ENCODE results near the gene PGRMC1. TPM values are rescaled to one million over a fixed set of nuclear protein-coding genes. Genes with fewer than 3 reads are reported as not detected.

The PGRMC1 gene
- total RNA-seq, 5 donors from 2014 or later (not counting 1 experiment from before 2014, with no cell fraction given), result 11.7 to 15.8 (median 13.4) TPM

GRCh38 chrX:119228512-119229252 is 7.4 kb upstream of the PGRMC1 start:
- Histone ChIP-seq H3K4me1 (ENCODE audit: control insufficient read depth in 1 of 2, extremely low read depth in 1 of 2, insufficient read depth in 2 of 2, low read length in 2 of 2) (no peaks in the 10 kb centered on the region), H3K9me3 (no peaks in the 10 kb centered on the region), H3K36me3 (ENCODE audit: control insufficient read depth in 2 of 2, extremely low read depth in 1 of 2, insufficient read depth in 1 of 2, low read length in 1 of 2) (no peaks in the 10 kb centered on the region), H3K4me3 (ENCODE audit: control insufficient read depth in 1 of 2, extremely low read depth in 1 of 2, low read length in 1 of 2) (no peak overlapping the region), H3K27me3 (replicated peaks in 1 of 2; ENCODE audit: control insufficient read depth in 2 of 2, extremely low read depth in 1 of 2, insufficient read depth in 2 of 2, low read length in 1 of 2) (no peaks in the 10 kb centered on the region), H3K27ac (ENCODE audit: low read length) (no peak overlapping the region)
- Mint-ChIP-seq H3K36me3 (no peaks in the 10 kb centered on the region), H3K27ac (no peak overlapping the region), H3K4me1 (no peaks in the 10 kb centered on the region), H3K27me3 (peaks cover 25 to 39% of the 10 kb centered on the region in 2 donors), H3K4me3 (no peak overlapping the region), H3K9me3 (no peaks in the 10 kb centered on the region)
- ChIA-PET POLR2A (no interaction called here), CTCF (no interaction called here)
- no peak for DNase-seq
- no CpG with 5 or more reads among the region's 6 CpGs for WGBS (ENCODE audit: insufficient coverage)
- no peak for ATAC-seq (replicated peaks in 1 of 4)

GRCh38 chrX:119229253-119229615 is 6.9 kb upstream of the PGRMC1 start:
- no peak overlapping the region for H3K27ac ChIP-seq (ENCODE audit: low read length)
- H3K4me3 ChIP-seq (ENCODE audit: control insufficient read depth in 1 of 2, extremely low read depth in 1 of 2, low read length in 1 of 2), result no peak overlapping the region
- no peak overlapping the region for H3K4me3 Mint-ChIP-seq
- no peaks in the 10 kb centered on the region for H3K9me3 ChIP-seq
- DNase-seq (no peak), ATAC-seq (replicated peaks in 1 of 4) (no peak)
- ChIA-PET CTCF (no interaction called here), POLR2A (no interaction called here)
- no peak overlapping the region for H3K27ac Mint-ChIP-seq
- no peaks in the 10 kb centered on the region for H3K4me1 ChIP-seq (ENCODE audit: control insufficient read depth in 1 of 2, extremely low read depth in 1 of 2, insufficient read depth in 2 of 2, low read length in 2 of 2)
- no peaks in the 10 kb centered on the region for H3K4me1 Mint-ChIP-seq
- H3K27me3 ChIP-seq (replicated peaks in 1 of 2; ENCODE audit: control insufficient read depth in 2 of 2, extremely low read depth in 1 of 2, insufficient read depth in 2 of 2, low read length in 1 of 2), result no peaks in the 10 kb centered on the region
- H3K36me3 Mint-ChIP-seq, result no peaks in the 10 kb centered on the region
- peaks cover 23 to 39% of the 10 kb centered on the region in 2 donors for H3K27me3 Mint-ChIP-seq
- no peaks in the 10 kb centered on the region for H3K9me3 Mint-ChIP-seq
- no peaks in the 10 kb centered on the region for H3K36me3 ChIP-seq (ENCODE audit: control insufficient read depth in 2 of 2, extremely low read depth in 1 of 2, insufficient read depth in 1 of 2, low read length in 1 of 2)

- Histone ChIP-seq H3K4me1 (ENCODE audit: control insufficient read depth in 1 of 2, extremely low read depth in 1 of 2, insufficient read depth in 2 of 2, low read length in 2 of 2) (peaks cover 0 to 7% of the 10 kb centered on the region in 2 experiments), H3K27ac (ENCODE audit: low read length) (no peak overlapping the region), H3K9me3 (no peaks in the 10 kb centered on the region), H3K4me3 (ENCODE audit: control insufficient read depth in 1 of 2, extremely low read depth in 1 of 2, low read length in 1 of 2) (no peak overlapping the region), H3K27me3 (replicated peaks in 1 of 2; ENCODE audit: control insufficient read depth in 2 of 2, extremely low read depth in 1 of 2, insufficient read depth in 2 of 2, low read length in 1 of 2) (peaks cover 0 to 6% of the 10 kb centered on the region in 2 experiments), H3K36me3 (ENCODE audit: control insufficient read depth in 2 of 2, extremely low read depth in 1 of 2, insufficient read depth in 1 of 2, low read length in 1 of 2) (no peaks in the 10 kb centered on the region)
- ChIA-PET CTCF (no interaction called here), POLR2A (interaction anchor here in 1 of 2 donors (0.7 kb wide), 1 partner anchor 709 kb away, joined by 5 read pairs; no protein-coding TSS in a partner anchor)
- ATAC-seq (replicated peaks in 1 of 4), result no peak
- DNase-seq, result no peak
- peaks cover 20 to 33% of the 10 kb centered on the region in 2 donors for H3K27me3 Mint-ChIP-seq
- H3K4me1 Mint-ChIP-seq, result peaks cover 2 to 6% (median 4%) of the 10 kb centered on the region in 3 donors
- no peak overlapping the region for H3K27ac Mint-ChIP-seq
- no peaks in the 10 kb centered on the region for H3K36me3 Mint-ChIP-seq
- H3K9me3 Mint-ChIP-seq, result no peaks in the 10 kb centered on the region
- H3K4me3 Mint-ChIP-seq, result no peak overlapping the region
- no CpG with 5 or more reads among the region's 2 CpGs for WGBS (ENCODE audit: insufficient coverage)
These were observed 5.2 kb upstream of the PGRMC1 start for GRCh38 chrX:119230850-119231249.

GRCh38 chrX:119231936-119232445 is 4.1 kb upstream of the PGRMC1 start:
- H3K4me1 Mint-ChIP-seq, result peaks cover 2 to 7% (median 4%) of the 10 kb centered on the region in 3 donors
- Histone ChIP-seq H3K27me3 (replicated peaks in 1 of 2; ENCODE audit: control insufficient read depth in 2 of 2, extremely low read depth in 1 of 2, insufficient read depth in 2 of 2, low read length in 1 of 2) (peaks cover 0 to 7% of the 10 kb centered on the region in 2 experiments), H3K36me3 (ENCODE audit: control insufficient read depth in 2 of 2, extremely low read depth in 1 of 2, insufficient read depth in 1 of 2, low read length in 1 of 2) (no peaks in the 10 kb centered on the region), H3K9me3 (no peaks in the 10 kb centered on the region), H3K4me3 (ENCODE audit: control insufficient read depth in 1 of 2, extremely low read depth in 1 of 2, low read length in 1 of 2) (no peak overlapping the region), H3K27ac (ENCODE audit: low read length) (no peak overlapping the region), H3K4me1 (ENCODE audit: control insufficient read depth in 1 of 2, extremely low read depth in 1 of 2, insufficient read depth in 2 of 2, low read length in 2 of 2) (peaks cover 0 to 7% of the 10 kb centered on the region in 2 experiments)
- POLR2A ChIA-PET, result no interaction called here
- H3K9me3 Mint-ChIP-seq, result no peaks in the 10 kb centered on the region
- no peak for DNase-seq
- no peak overlapping the region for H3K27ac Mint-ChIP-seq
- WGBS (ENCODE audit: insufficient coverage), result no CpG with 5 or more reads among the region's 1 CpG
- peaks cover 16 to 24% of the 10 kb centered on the region in 2 donors for H3K27me3 Mint-ChIP-seq
- CTCF ChIA-PET, result no interaction called here
- no peaks in the 10 kb centered on the region for H3K36me3 Mint-ChIP-seq
- H3K4me3 Mint-ChIP-seq, result no peak overlapping the region
- ATAC-seq (replicated peaks in 1 of 4), result no peak

- peak overlapping the region; percentile 80 to 89 (median 82) for H3K4me3 Mint-ChIP-seq
- H3K27me3 Mint-ChIP-seq, result peaks cover 0 to 3% of the 10 kb centered on the region in 2 donors
- ATAC-seq (replicated peaks in 1 of 4), result no peak
- H3K9me3 Mint-ChIP-seq, result no peaks in the 10 kb centered on the region
- H3K4me1 Mint-ChIP-seq, result peaks cover 24 to 30% (median 24%) of the 10 kb centered on the region in 3 donors
- H3K27ac Mint-ChIP-seq, result no peak overlapping the region
- no peak overlapping the region for H3K4me3 ChIP-seq (ENCODE audit: control insufficient read depth in 1 of 2, extremely low read depth in 1 of 2, low read length in 1 of 2)
- no peaks in the 10 kb centered on the region for H3K9me3 ChIP-seq
- no peak for DNase-seq
- H3K27me3 ChIP-seq (replicated peaks in 1 of 2; ENCODE audit: control insufficient read depth in 2 of 2, extremely low read depth in 1 of 2, insufficient read depth in 2 of 2, low read length in 1 of 2), result peaks cover 0 to 7% of the 10 kb centered on the region in 2 experiments
- no peak overlapping the region for H3K27ac ChIP-seq (ENCODE audit: low read length)
- 83% methylated on average over 2 of the region's 8 CpGs for WGBS (ENCODE audit: insufficient coverage)
- ChIA-PET POLR2A (no interaction called here), CTCF (no interaction called here)
- peaks cover 5 to 18% of the 10 kb centered on the region in 2 experiments for H3K4me1 ChIP-seq (ENCODE audit: control insufficient read depth in 1 of 2, extremely low read depth in 1 of 2, insufficient read depth in 2 of 2, low read length in 2 of 2)
- no peaks in the 10 kb centered on the region for H3K36me3 ChIP-seq (ENCODE audit: control insufficient read depth in 2 of 2, extremely low read depth in 1 of 2, insufficient read depth in 1 of 2, low read length in 1 of 2)
- H3K36me3 Mint-ChIP-seq, result no peaks in the 10 kb centered on the region
These were observed 1.0 kb upstream of the PGRMC1 start for GRCh38 chrX:119235051-119235511.

GRCh38 chrX:119236623-119237561 is 807 bp downstream of the PGRMC1 start:
- 2% methylated on average over 22 of the region's 58 CpGs for WGBS (ENCODE audit: insufficient coverage)

More at GRCh38 chrX:119236623-119237561, 807 bp downstream of the PGRMC1 start:
- H3K9me3 Mint-ChIP-seq, result no peaks in the 10 kb centered on the region
- Histone ChIP-seq H3K36me3 (ENCODE audit: control insufficient read depth in 2 of 2, extremely low read depth in 1 of 2, insufficient read depth in 1 of 2, low read length in 1 of 2) (peaks cover 0 to 3% of the 10 kb centered on the region in 2 donors), H3K9me3 (no peaks in the 10 kb centered on the region), H3K4me1 (ENCODE audit: control insufficient read depth in 1 of 2, extremely low read depth in 1 of 2, insufficient read depth in 2 of 2, low read length in 2 of 2) (peaks cover 5 to 18% of the 10 kb centered on the region in 2 experiments), H3K27ac (ENCODE audit: low read length) (peak overlapping the region; percentile 23), H3K27me3 (replicated peaks in 1 of 2; ENCODE audit: control insufficient read depth in 2 of 2, extremely low read depth in 1 of 2, insufficient read depth in 2 of 2, low read length in 1 of 2) (peaks cover 0 to 7% of the 10 kb centered on the region in 2 experiments), H3K4me3 (ENCODE audit: control insufficient read depth in 1 of 2, extremely low read depth in 1 of 2, low read length in 1 of 2) (peak overlapping the region; percentile 61 to 73)
- peak overlapping the region; percentile 80 to 89 (median 82) for H3K4me3 Mint-ChIP-seq
- peaks cover 0 to 3% of the 10 kb centered on the region in 2 donors for H3K27me3 Mint-ChIP-seq
- H3K36me3 Mint-ChIP-seq, result peaks cover 2% of the 10 kb centered on the region
- POLR2A ChIA-PET, result interaction anchor here in 1 of 2 donors (0.7 kb wide), 1 partner anchor 19 kb away, joined by 3 read pairs; no protein-coding TSS in a partner anchor
- ATAC-seq (replicated peaks in 1 of 4) (peak; percentile 21 to 35 (median 30)), DNase-seq (peak in 17 of 35 experiments; percentile 0 to 32 (median 3))
- H3K4me1 Mint-ChIP-seq, result peaks cover 25 to 38% (median 33%) of the 10 kb centered on the region in 3 donors
- CTCF ChIA-PET, result no interaction called here
- peak overlapping the region; percentile 49 to 78 for H3K27ac Mint-ChIP-seq
